H4 (cell line): Measurements from ENCODE around the gene NAALADL2. TPM values are rescaled to one million over a fixed set of nuclear protein-coding genes. Genes with fewer than 3 reads are reported as not detected.
"Not testable (repeated sequence)": the region's sequence is repeated elsewhere in the genome, so short reads cannot be mapped to it uniquely, and the experiment has no call there.

Experiments
- DNase-seq: peaks from one replicate; pipeline ENCODE4 v3.0.0-alpha.2; 2015; ENCODE audit warnings: low spot score
- total RNA-seq: library from RNA; depleted of rRNA; stranded (reverse); fragments of >200 nt; shearing (Covaris generic); gene quantifications from 2 replicates; pipeline ENCODE4 v1.2.3, GENCODE V29; 2014

NAALADL2 gene
- total RNA-seq, 1 experiment from 2014 or later: 1.6 TPM

DNA sequence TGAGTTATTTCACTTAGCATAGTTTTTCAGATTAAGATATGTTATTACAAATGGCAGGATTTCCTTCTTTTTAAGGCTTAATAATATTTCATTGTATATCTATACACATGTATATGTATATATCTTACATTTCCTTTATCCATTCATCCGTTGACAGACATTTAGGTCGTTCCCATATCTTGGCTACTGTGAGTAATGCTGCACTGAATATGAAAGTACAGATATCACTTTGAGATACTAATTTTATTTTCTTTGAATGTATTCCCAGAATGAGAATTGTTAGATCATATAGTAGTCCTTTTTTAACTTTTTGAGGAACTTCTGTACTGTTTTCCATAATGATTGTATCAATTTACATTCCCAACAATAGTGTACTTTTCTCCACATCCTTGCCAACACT lies 270.4 kb downstream of the NAALADL2 start:
- DNase-seq: no peak

DNA sequence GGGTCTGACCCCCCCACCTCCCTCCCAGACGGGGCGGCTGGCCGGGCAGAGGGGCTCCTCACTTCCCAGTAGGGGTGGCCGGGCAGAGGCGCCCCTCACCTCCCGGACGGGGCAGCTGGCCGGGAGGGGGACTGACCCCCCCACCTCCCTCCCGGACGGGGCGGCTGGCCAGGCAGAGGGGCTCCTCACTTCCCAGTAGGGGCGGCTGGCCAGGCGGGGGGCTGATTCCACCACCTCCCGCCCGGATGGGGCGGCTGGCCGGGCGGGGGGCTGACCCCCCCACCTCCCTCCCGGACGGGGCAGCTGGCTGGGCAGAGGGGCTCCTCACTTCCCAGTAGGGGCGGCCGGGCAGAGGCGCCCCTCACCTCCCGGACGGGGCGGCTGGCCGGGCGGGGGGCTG lies 272.7 kb downstream of the NAALADL2 start:
- not testable (repeated sequence) for DNase-seq

DNA sequence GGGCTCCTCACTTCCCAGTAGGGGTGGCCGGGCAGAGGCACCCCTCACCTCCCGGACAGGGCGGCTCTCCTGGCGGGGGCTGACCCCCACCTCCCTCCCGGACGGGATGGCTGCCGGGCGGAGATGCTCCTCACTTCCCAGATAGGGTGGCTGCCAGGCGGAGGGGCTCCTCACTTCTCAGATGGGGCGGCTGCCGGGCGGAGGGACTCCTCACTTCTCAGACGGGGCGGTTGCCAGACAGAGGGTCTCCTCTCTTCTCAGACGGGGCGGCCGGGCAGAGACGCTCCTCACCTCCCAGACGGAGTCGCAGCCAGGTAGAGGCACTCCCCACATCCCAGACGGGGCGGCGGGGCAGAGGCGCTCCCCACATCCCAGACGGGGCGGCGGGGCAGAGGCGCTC lies 273.6 kb downstream of the NAALADL2 start:
- DNase-seq: not testable (repeated sequence)

- no peak for DNase-seq
Measured at GRCh38 chr3:175144368-175144767, 285.2 kb downstream of the NAALADL2 start.

DNA sequence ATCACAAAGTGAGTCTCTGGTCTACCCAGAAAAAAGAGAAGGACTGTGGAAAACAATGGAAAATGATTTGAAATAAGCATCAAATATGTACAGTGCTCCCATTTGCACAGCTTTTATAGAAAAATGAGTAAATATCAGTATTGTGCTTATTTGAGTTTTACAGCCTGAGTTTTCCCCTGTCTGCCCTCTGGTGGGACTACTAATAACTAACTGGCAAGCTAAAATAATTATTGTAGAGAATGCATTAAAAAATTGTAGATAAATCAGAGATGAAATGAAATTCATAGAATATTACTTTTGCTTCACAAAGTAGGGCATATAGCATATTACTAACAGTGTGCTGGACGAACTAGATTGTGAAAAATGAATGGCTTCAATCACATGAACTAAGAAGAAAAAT lies 287.1 kb downstream of the NAALADL2 start:
- DNase-seq: no peak

DNA sequence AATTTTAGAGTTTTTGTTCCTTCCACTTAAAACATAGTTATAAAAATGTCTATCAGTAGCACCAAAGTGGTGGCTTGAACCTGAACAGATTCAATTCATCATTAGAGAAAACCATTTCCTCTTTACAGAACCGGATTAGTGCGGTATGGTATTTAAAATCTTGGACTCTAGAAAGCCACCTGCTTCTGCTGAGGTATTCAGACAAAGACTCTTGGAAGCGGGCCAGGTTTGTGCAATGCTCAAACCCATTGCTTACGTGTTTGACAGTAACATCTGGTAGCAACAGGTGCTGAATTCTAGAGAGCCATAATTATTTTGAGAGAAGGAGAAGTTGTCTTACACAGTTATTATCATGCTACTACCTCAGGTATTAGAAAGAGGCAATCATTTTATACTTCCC lies 290.5 kb downstream of the NAALADL2 start:
- DNase-seq: no peak

- DNase-seq: peak; percentile 51
Measured at GRCh38 chr3:175150812-175151401, 291.8 kb downstream of the NAALADL2 start.

DNA sequence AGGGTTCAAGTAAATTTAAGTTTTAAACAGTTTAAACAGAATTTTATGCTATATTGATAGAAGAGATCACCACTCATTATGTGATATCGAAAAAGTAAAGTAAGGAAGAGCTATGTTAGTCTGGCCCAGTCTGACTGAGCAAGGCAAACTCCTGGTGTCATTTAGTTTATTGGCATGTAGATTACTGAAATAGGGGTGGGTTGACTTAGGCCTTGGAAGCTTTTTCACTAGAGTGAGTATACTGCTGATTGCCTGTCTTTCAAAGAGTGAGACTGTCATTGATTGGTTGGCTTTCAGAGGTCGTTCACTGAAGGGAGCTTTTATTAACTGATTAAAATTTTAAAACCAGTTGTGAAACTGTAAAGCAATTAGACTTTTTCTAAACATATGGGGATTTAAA lies 294.5 kb downstream of the NAALADL2 start:
- no peak for DNase-seq

DNA sequence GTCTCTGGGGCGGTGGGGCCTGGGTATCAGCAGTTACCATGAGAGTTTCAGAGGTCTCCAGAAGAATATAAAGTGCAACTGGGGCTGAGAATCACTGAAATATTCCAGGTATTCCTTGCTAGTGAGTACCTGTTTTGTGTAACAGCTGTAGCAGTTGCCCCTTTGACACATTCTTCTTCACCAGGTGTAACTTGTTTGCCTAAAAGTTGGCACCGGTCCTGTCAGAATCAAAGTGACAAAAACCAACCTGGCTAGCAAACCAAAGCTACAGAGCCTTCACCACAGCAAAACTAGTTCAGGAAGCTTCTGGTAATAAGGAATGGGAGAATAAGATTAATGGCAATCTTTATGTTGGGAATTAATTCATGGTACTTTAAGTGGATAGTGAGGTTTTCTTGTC lies 296.0 kb downstream of the NAALADL2 start:
- no peak for DNase-seq

DNA sequence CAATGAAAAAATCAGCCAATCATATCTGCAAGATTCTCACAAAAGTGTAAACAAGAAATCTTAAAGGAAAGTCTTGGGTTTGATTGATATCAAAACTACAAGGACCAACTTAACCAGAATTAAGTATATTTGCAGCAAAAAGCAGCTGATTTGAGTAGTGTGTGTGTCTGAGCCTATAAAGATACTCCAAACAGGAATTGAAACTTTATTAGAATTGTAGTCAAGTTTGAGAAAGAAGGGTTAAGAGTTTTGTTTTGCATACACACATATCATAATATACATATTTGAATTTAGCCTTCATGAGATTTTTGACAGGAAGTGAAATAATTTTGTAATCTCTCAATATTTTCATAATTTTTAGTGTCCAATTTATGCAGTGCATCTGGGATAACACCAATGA lies 300.1 kb downstream of the NAALADL2 start:
- no peak for DNase-seq

- DNase-seq: no peak
Measured at GRCh38 chr3:175161291-175161690, 302.2 kb downstream of the NAALADL2 start.

- no peak for DNase-seq
Measured at GRCh38 chr3:175163686-175164085, 304.6 kb downstream of the NAALADL2 start.

- DNase-seq: not testable (repeated sequence)
Measured at GRCh38 chr3:175173117-175173516, 314.0 kb downstream of the NAALADL2 start.

GRCh38 chr3:175176556-175176955 lies 317.4 kb downstream of the NAALADL2 start:
- DNase-seq: no peak

DNA sequence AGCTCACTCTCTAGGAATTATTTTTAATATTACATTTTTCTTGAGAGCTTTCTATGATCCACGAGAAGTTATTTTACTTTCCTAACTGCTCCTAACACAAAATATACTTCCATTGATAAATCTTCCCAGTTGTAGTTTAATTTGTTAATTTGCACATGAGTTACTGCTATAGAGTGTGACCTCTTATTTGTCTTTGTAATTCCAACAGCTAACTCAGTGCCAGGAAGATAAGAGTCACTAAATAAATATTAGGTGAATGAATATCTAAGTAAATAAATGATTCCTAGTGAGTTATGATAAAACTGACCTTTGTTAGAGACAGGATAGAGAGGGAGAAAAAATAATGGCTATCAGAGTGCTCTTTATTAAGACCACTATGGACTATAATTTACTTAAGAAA lies 319.9 kb downstream of the NAALADL2 start:
- no peak for DNase-seq

GRCh38 chr3:175184392-175184791 lies 325.3 kb downstream of the NAALADL2 start:
- DNase-seq: no peak

DNA sequence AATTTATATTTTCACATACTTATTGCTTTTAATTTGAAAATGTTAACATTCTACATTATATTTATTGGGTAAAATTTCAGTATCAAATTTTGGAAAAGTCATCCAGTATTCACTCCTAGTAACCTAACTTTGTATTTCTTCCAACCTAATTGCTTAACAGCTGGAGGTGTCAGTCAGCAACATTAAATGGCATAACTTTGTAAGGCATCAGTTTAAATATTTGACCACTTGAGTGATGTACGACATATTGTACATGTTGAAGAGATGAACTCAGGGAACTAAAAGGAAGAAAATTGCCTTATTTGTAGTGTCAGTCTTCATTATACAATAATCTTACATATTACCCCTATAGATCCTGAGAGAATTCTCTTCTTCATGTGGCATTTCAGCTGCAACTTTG lies 326.8 kb downstream of the NAALADL2 start:
- DNase-seq: no peak

GRCh38 chr3:175186511-175186910 lies 327.4 kb downstream of the NAALADL2 start:
- DNase-seq: no peak

DNA sequence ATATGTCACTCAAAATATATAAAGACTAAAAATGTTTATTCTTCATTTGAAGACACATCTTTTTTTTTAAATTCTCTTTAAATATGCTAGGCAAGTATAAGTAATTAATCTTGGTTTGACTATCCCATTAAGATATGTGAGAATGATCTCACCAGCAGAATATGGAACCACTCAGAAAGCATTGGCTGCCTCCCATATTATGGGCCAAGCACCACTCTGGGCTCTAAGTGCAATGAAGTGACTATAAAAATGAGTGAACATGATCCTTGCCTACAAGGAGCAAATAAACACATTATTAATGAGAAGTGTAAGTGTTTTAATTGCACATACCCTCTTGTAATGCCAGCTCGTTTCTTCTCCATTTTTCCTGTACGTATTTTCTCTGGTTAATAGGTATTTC lies 328.5 kb downstream of the NAALADL2 start:
- DNase-seq: no peak

DNA sequence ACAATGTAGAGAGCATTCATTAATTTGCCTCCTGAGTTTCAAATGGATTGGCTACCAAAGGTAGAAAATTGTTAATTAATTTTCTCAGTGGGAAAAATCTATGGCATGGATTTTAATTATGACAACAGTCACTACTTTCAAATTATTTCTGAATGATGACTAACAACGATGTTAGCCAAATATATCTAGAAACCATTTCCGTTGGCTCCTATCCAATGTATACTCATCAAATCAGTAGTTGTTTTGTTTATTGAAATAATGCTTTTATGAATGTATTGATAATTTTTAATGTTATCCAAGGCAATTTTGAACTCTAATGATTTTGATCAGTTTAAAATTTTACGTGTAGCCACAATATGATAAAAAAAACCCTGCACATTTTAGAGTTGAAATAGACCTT lies 333.4 kb downstream of the NAALADL2 start:
- DNase-seq: no peak

DNA sequence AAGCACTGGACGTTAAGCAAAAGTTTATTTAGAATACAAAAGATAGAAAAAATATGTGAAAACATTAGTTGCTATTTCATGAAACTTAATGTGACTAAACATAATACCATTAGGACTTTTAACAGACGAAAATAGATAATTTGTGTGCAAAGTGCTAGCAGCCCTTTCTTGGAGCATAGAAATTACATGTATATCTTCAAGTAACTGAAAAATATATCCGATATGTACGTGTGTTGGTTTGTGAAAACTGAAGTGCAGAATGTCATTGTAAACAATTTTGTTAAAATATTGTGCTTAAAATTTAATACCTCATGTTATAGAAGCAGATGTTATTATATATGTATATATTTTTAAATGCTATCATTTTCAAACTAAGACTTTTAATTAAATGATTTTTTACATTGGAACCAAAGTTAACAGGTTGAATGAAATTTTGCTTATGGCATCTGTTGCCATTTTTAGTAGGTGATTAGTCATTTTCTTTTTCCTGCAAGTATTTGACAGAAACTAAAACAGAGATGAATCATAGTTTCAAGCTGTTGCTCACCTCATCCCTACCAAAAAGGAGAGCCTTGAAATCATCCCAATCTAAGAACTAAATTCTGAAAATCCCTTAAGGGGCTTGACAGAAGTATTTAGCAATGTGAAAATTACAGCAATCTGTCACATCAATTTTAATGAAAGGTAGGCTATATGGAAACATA lies 334.8 kb downstream of the NAALADL2 start:
- no peak for DNase-seq

DNA sequence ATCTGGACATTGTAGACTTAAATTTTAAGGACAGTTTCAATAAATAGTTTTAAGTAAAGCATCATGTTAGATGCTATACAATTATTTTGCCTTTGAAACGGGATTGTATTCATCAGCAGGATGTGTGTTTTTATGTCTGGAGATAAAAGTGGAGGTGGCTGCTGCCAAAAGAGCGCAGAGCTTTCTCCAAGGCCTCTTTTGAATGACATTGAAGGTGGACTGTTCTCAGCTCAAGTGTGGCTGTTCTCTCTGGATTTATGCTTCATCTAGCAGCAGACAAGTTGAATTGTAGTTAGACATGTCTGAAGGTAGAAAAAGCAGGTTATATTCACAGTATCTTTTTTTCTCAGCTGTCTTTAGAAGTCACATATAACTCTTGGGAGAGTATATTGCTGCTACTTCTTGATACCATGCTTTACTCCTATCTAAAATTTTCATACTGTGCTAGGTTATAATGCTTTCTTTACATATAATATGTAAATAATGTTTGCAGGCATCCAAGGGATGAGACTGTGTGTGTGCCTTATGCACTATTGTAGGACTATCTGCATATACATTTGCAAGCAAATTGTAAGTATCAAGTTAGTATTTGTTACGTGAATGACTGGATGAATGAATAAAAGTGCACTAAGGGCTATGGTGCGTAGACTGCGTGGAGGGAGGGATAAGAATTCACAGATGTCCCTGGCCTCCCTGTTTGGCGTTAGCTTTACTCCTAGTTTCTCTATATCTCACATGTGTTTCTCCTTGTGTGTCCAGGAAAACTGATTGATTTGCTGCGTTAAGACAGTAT lies 340.1 kb downstream of the NAALADL2 start:
- no peak for DNase-seq

- no peak for DNase-seq
Measured at GRCh38 chr3:175199961-175200360, 340.8 kb downstream of the NAALADL2 start.
